D721Med (cell line): ENCODE data around the gene MED20.

Experiments used
- DNase-seq: peaks from one replicate; pipeline ENCODE4 v3.0.0; 2011; ENCODE audit warnings: low spot score; ENCODE audit not compliant: insufficient read length
- FAIRE-seq: peaks from 2 replicates; lab custom pipeline; 2011; peaks lifted over from hg19 to GRCh38; lab: Jason Lieb, UNC
- TF ChIP-seq, protein P1 (sequence below): IDR thresholded peaks from 2 replicates; pipeline ENCODE4 v1.5.1; 2012; ENCODE audit warnings: mild to moderate bottlenecking, control low read depth; ENCODE audit not compliant: insufficient read depth; ENCODE audit errors: missing control alignments

Gene MED20

DNA sequence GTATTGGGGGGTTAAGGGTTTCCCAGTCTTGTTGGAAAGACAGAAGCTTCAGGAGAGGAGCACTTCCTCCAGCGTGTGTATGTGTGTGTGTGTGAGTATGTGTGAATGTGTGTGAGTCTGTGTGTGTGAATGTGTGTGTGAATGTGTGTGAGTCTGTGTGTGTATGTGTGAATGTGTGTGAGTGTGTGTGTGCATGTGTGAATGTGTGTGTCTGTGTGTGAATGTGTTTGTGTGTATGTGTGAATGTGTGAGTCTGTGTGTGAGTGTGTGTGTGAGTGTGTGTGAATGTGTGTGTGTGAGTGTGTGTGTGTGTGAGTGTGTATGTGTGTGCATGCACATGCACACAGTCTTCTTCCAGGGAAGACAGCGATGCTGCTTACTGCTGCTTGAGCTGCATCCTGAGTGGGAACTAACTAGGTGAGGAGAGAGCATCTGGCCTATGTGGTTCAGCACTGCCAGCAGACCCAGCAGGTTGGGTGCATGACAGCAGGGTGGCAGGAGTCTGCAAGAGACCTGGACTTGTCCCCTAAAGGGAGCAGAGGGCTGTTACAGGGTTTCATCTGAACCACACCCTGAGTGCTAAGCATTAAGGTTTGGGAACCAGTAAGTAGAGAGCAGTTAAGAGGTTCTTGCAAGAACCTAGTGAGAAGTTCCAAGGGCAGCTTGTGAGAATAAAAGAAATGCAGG, 43.4 kb upstream of the MED20 start:
- FAIRE-seq = no peak
- DNase-seq = no peak
- TF ChIP-seq, protein P1, sequence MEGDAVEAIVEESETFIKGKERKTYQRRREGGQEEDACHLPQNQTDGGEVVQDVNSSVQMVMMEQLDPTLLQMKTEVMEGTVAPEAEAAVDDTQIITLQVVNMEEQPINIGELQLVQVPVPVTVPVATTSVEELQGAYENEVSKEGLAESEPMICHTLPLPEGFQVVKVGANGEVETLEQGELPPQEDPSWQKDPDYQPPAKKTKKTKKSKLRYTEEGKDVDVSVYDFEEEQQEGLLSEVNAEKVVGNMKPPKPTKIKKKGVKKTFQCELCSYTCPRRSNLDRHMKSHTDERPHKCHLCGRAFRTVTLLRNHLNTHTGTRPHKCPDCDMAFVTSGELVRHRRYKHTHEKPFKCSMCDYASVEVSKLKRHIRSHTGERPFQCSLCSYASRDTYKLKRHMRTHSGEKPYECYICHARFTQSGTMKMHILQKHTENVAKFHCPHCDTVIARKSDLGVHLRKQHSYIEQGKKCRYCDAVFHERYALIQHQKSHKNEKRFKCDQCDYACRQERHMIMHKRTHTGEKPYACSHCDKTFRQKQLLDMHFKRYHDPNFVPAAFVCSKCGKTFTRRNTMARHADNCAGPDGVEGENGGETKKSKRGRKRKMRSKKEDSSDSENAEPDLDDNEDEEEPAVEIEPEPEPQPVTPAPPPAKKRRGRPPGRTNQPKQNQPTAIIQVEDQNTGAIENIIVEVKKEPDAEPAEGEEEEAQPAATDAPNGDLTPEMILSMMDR = no peak

DNA sequence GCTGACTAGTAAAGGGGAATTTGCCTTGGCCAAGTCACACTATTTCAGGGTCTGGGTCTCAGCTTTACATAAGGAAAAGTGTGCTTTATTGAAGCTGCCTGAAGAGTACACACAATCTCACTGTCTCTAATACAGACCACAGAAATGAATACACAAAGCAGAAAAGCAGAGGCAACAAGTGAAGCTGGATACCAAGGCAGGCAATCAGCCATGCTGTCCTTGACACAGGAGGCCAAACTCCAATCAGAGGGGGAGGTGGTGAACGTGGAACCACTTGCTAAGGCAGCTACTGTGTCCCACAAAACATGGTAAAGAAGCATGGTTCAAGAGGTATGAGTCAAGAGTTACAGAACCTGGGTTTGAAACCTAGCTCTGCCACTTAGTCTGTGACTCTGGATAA, 42.4 kb upstream of the MED20 start:
- DNase-seq (no peak), FAIRE-seq (no peak)
- TF ChIP-seq, protein P1 = no peak

DNA sequence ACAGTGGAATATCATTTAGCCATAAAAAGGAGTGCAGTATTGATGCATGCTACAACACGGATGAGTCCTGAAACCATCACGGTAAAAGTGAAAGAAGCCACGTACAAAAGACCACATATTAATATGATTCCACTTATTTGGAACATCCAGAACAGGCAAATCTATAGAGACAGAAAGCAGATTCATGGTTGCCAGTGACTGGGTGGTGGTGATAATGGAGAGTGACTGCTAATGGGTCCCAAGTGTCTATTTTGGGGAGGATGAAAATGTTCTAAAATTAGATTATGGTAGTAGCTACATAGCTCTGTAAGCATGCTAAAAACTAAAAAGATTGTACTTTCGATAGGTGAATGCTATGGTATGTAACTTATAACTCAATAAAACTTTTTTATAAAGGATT, 39.1 kb upstream of the MED20 start:
- FAIRE-seq = no peak
- TF ChIP-seq, protein P1 = no peak
- DNase-seq = no peak

DNA sequence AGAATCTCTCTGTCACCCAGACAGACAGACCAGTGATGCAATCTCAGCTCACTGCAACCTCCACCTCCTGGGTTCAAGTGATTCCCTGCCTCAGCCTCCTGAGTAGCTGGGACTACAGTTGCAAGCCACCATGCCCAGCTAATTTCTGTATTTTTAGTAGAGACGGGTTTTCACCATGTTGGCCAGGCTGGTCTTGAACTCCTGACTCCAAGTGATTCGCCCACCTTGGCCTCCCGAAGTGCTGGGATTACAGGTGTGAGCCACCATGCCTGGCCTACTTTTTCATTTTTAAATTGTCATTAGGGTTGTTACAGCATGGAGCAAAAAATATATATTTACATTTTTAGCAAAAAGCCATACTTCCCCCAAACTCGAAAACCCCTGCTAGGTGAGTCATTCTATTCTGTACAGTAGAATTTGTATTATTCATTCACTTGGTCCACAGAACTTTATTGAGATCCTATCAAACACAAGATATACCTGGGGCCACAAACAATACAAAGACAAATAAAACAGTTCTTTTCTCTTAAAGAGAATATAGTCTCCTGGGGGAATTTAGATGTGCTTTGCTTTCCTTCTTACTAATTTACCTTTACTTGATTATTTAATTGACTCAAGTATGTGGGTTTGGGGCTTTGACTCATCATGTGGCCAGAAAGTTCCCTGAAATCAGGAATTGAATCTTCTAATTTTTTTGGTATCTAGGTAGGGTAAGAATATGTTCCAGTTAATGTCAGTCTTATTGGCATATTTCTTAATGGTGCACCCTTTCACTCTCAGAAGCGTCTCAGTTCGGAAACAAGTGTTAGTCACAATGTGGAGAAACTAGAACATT, 37.3 kb upstream of the MED20 start:
- DNase-seq = no peak
- FAIRE-seq = no peak
- TF ChIP-seq, protein P1 = no peak

DNA sequence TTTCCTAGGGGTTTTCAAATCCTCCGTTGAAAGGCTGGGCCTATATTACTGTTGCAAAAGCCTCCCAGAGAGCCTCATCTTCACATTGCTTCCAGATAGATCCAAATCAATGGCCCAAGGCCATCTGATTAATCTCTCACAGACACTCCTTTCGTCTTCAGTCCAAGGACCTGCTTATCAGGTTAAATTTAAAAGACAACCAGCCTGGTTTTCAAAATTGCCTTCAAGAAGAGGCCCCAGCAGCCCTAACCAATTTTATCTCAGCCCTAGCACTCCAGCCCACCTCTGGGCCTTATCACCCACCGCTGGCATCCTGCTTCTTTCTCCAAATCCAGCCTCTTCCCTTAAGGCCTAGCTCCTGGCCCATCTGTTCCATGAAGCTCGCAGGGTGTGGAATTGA, 36.2 kb upstream of the MED20 start:
- no peak for DNase-seq
- TF ChIP-seq, protein P1 = no peak
- FAIRE-seq = no peak

DNA sequence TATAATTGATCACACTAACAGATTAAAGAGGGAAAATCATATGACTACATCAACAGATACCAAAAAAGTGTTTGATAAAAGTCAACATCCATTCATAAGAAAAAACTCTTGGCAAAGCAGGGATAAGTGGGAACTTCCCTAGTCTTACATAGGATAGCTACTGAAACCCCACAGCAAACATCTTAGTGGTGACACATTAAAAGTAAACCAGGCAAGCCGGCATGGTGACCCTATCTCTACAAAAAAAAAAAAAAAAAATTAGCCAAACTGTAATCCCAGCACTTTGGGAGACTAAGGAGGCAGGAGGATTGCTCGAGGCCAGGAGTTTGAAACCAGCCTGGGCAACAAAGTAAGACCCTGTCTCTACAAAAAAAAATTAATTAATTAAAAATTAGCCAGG, 34.5 kb upstream of the MED20 start:
- TF ChIP-seq, protein P1 = no peak
- DNase-seq (no peak), FAIRE-seq (no peak)

DNA sequence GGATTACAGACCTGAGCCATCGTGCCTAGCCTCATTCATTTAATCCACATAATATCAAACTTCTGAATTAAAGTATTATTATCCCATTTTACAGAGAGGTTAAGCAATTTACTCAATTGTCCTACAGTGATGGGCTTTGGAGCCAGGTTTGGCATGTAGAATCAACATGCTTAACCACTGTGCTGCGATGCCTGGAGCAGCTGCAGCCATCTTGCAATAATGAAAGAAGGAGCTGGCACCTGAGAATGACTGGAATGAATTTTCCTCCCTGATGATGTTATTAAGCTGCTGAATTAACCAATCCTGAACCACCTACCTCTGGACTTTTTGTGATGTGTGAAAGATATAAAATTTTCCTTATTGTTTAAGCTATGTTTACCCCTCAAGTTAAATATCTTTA, 33.7 kb upstream of the MED20 start:
- TF ChIP-seq, protein P1 = no peak
- DNase-seq = no peak
- no peak for FAIRE-seq
